Non-pigmented ciliary epithelial cell (primary cell): ENCODE results near the gene SRRM4.
"Not testable (repeated sequence)": the region's sequence is repeated elsewhere in the genome, so short reads cannot be mapped to it uniquely, and the experiment has no call there.

ENCODE experiments used
- DNase-seq: peaks from one replicate; pipeline ENCODE4 v3.0.0-alpha.2; 2010; ENCODE audit warnings: low read depth

The SRRM4 gene

GRCh38 chr12:119071176-119071575, 89.8 kb downstream of the SRRM4 start:
- no peak for DNase-seq

GRCh38 chr12:119071638-119072231, 90.4 kb downstream of the SRRM4 start:
- DNase-seq = no peak

GRCh38 chr12:119072440-119072839, 91.1 kb downstream of the SRRM4 start:
- no peak for DNase-seq

- no peak for DNase-seq
Observed at GRCh38 chr12:119075222-119075787, 94.0 kb downstream of the SRRM4 start.

GRCh38 chr12:119075918-119076317, 94.6 kb downstream of the SRRM4 start:
- no peak for DNase-seq

GRCh38 chr12:119079530-119079929, 98.2 kb downstream of the SRRM4 start:
- DNase-seq = no peak

- DNase-seq = no peak
Observed at GRCh38 chr12:119082016-119082415, 100.7 kb downstream of the SRRM4 start.

GRCh38 chr12:119082496-119082895, 101.2 kb downstream of the SRRM4 start:
- DNase-seq = no peak

GRCh38 chr12:119088685-119089379, 107.5 kb downstream of the SRRM4 start:
- no peak for DNase-seq

- no peak for DNase-seq
Observed at GRCh38 chr12:119089380-119090013, 108.2 kb downstream of the SRRM4 start.

- DNase-seq = no peak
Observed at GRCh38 chr12:119090276-119090675, 108.9 kb downstream of the SRRM4 start.

GRCh38 chr12:119090865-119091264, 109.5 kb downstream of the SRRM4 start:
- no peak for DNase-seq

GRCh38 chr12:119096429-119097202, 115.3 kb downstream of the SRRM4 start:
- no peak for DNase-seq

- DNase-seq = no peak
Observed at GRCh38 chr12:119100933-119101332, 119.6 kb downstream of the SRRM4 start.

- no peak for DNase-seq
Observed at GRCh38 chr12:119102274-119102673, 120.9 kb downstream of the SRRM4 start.

- DNase-seq = no peak
Observed at GRCh38 chr12:119102714-119103113, 121.4 kb downstream of the SRRM4 start.

GRCh38 chr12:119104969-119105368, 123.6 kb downstream of the SRRM4 start:
- not testable (repeated sequence) for DNase-seq

GRCh38 chr12:119113496-119113986, 132.2 kb downstream of the SRRM4 start:
- no peak for DNase-seq

GRCh38 chr12:119114294-119114693, 133.0 kb downstream of the SRRM4 start:
- DNase-seq = no peak

GRCh38 chr12:119115296-119115905, 134.1 kb downstream of the SRRM4 start:
- no peak for DNase-seq

- no peak for DNase-seq
Observed at GRCh38 chr12:119117936-119118335, 136.6 kb downstream of the SRRM4 start.

- no peak for DNase-seq
Observed at GRCh38 chr12:119118625-119119024, 137.3 kb downstream of the SRRM4 start.
